ENCODE data around the gene HHAT.
A peak's percentile ranks its signal among the peaks of the same experiment; 100 is the strongest.

The HHAT gene

DNA sequence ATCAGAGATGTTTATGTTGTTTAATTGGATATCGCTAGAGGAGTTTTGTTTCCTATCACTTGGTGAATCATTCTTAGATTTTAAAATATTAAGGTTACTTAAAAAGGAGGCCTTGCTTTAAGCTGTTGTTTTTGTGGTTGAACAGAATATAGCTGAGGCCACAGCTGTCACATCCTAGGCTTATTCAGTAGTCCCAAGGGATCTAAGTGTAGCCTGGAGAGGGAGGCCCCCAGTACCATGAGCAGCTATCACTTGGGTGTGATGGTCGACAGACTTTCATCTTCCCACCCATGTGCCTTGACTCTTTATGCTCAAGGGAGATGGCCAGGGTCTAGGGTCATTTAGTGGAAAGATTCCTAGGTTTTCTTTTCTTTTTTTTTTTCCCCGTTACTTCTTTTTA lies 278.7 kb downstream of the HHAT start:
- H3K4me3 ChIP-seq (ENCODE audit: insufficient read length, low read depth): no peak overlapping the region
- no peak for DNase-seq (ENCODE audit: low read depth, low spot score)
- no peaks in the 10 kb centered on the region for H3K27me3 ChIP-seq (ENCODE audit: insufficient read depth, insufficient read length)
- no peak for TF ChIP-seq SUZ12 (IDR thresholded peaks at IDR 0.05; ENCODE audit: extremely low read depth, insufficient read depth, insufficient read length)
- no peak for TF ChIP-seq ZNF274 (IDR thresholded peaks at IDR 0.05; ENCODE audit: low read depth, low read length)
- TF ChIP-seq YY1 (IDR thresholded peaks at IDR 0.05; ENCODE audit: insufficient read depth, insufficient read length): no peak
- peaks cover 4% of the 10 kb centered on the region; the same call in 1 of the 2 replicates for H3K9me3 ChIP-seq (ENCODE audit: insufficient read depth, low read length)
- no peaks in the 10 kb centered on the region for H3K36me3 ChIP-seq (ENCODE audit: insufficient read depth, insufficient read length, low read length)
- H3K9ac ChIP-seq (ENCODE audit: insufficient read length, low read depth): no peak overlapping the region
- H3K4me1 ChIP-seq (ENCODE audit: insufficient read depth, insufficient read length): no peaks in the 10 kb centered on the region

GRCh38 chr1:210608767-210609166 lies 280.1 kb downstream of the HHAT start:
- TF ChIP-seq SUZ12 (IDR thresholded peaks at IDR 0.05; ENCODE audit: extremely low read depth, insufficient read depth, insufficient read length) (no peak), YY1 (IDR thresholded peaks at IDR 0.05; ENCODE audit: insufficient read depth, insufficient read length) (no peak), ZNF274 (IDR thresholded peaks at IDR 0.05; ENCODE audit: low read depth, low read length) (no peak)
- no peak for DNase-seq (ENCODE audit: low read depth, low spot score)
- H3K9ac ChIP-seq (ENCODE audit: insufficient read length, low read depth): no peak overlapping the region

DNA sequence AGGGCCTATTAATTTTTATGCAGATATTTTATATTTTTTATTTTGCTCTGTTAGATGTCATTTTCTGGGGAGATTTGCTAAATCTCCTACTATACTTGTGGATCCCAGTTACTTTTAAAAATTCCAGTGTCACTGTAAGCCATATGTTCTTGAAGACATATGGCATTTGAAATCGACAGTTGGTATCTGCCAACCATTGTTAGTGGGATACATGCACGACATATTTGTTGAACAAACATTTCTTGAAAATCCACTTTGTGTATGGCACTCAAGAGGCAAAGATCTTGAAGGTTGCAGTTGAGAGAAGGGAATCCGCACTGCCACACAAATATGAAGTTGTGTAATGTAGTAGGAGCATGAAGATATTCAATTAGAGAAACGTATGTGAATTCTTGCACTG lies 287.7 kb downstream of the HHAT start:
- Histone ChIP-seq H3K9me3 (ENCODE audit: insufficient read depth, low read length) (no peaks in the 10 kb centered on the region), H3K4me1 (ENCODE audit: insufficient read depth, insufficient read length) (no peaks in the 10 kb centered on the region), H3K36me3 (ENCODE audit: insufficient read depth, insufficient read length, low read length) (no peaks in the 10 kb centered on the region), H3K27me3 (ENCODE audit: insufficient read depth, insufficient read length) (no peaks in the 10 kb centered on the region), H3K9ac (ENCODE audit: insufficient read length, low read depth) (no peak overlapping the region), H3K4me3 (ENCODE audit: insufficient read length, low read depth) (no peak overlapping the region)
- no peak for DNase-seq (ENCODE audit: low read depth, low spot score)
- TF ChIP-seq SUZ12 (IDR thresholded peaks at IDR 0.05; ENCODE audit: extremely low read depth, insufficient read depth, insufficient read length) (no peak), ZNF274 (IDR thresholded peaks at IDR 0.05; ENCODE audit: low read depth, low read length) (no peak), YY1 (IDR thresholded peaks at IDR 0.05; ENCODE audit: insufficient read depth, insufficient read length) (no peak)

More at GRCh38 chr1:210608767-210609166, 280.1 kb downstream of the HHAT start:
- no peaks in the 10 kb centered on the region for H3K27me3 ChIP-seq (ENCODE audit: insufficient read depth, insufficient read length)
- peaks cover 4% of the 10 kb centered on the region; the same call in 1 of the 2 replicates for H3K9me3 ChIP-seq (ENCODE audit: insufficient read depth, low read length)
- no peaks in the 10 kb centered on the region for H3K36me3 ChIP-seq (ENCODE audit: insufficient read depth, insufficient read length, low read length)
- no peak overlapping the region for H3K4me3 ChIP-seq (ENCODE audit: insufficient read length, low read depth)
- no peaks in the 10 kb centered on the region for H3K4me1 ChIP-seq (ENCODE audit: insufficient read depth, insufficient read length)

GRCh38 chr1:210617293-210617692 lies 288.6 kb downstream of the HHAT start:
- Histone ChIP-seq H3K4me3 (ENCODE audit: insufficient read length, low read depth) (no peak overlapping the region), H3K4me1 (ENCODE audit: insufficient read depth, insufficient read length) (no peaks in the 10 kb centered on the region), H3K27me3 (ENCODE audit: insufficient read depth, insufficient read length) (no peaks in the 10 kb centered on the region), H3K9me3 (ENCODE audit: insufficient read depth, low read length) (no peaks in the 10 kb centered on the region), H3K36me3 (ENCODE audit: insufficient read depth, insufficient read length, low read length) (no peaks in the 10 kb centered on the region), H3K9ac (ENCODE audit: insufficient read length, low read depth) (no peak overlapping the region)
- DNase-seq (ENCODE audit: low read depth, low spot score): no peak
- TF ChIP-seq SUZ12 (IDR thresholded peaks at IDR 0.05; ENCODE audit: extremely low read depth, insufficient read depth, insufficient read length) (no peak), ZNF274 (IDR thresholded peaks at IDR 0.05; ENCODE audit: low read depth, low read length) (no peak), YY1 (IDR thresholded peaks at IDR 0.05; ENCODE audit: insufficient read depth, insufficient read length) (no peak)

- Histone ChIP-seq H3K4me1 (ENCODE audit: insufficient read depth, insufficient read length) (no peaks in the 10 kb centered on the region), H3K4me3 (ENCODE audit: insufficient read length, low read depth) (no peak overlapping the region), H3K9ac (ENCODE audit: insufficient read length, low read depth) (no peak overlapping the region), H3K9me3 (ENCODE audit: insufficient read depth, low read length) (no peaks in the 10 kb centered on the region), H3K36me3 (ENCODE audit: insufficient read depth, insufficient read length, low read length) (no peaks in the 10 kb centered on the region), H3K27me3 (ENCODE audit: insufficient read depth, insufficient read length) (no peaks in the 10 kb centered on the region)
- no peak for DNase-seq (ENCODE audit: low read depth, low spot score)
- TF ChIP-seq ZNF274 (IDR thresholded peaks at IDR 0.05; ENCODE audit: low read depth, low read length): no peak
Observed at GRCh38 chr1:210618369-210618768, 289.7 kb downstream of the HHAT start.

DNA sequence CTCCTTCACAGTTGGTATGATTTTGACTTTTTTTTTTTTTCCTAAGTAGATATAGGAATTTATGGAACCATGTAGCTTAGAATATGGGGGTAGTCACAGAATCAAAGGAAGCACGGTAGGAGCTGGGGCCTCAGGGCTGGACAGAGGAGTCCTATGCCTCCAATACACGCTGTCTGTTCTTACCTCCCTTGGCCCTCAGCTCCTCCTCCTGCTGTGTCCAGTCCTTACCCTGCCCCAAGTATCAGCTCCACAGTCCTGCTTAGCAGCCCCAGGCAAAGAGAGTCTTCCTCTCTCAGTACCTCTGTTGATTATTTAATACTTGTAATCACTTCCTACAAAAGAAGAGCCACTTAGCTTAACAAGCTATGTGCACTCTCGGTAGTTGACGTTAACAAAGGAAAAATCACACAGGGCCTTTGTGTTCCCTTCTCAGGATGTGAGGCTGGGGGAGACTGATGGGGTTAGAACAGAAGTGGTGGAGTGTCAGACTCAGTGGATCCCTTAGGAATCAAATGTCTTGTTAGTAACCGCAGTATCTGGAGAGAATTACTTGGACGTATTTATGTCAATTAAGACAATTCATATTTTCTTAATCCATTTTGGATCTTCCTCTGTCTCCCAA lies 292.3 kb downstream of the HHAT start:
- H3K9ac ChIP-seq (ENCODE audit: insufficient read length, low read depth): no peak overlapping the region
- DNase-seq (ENCODE audit: low read depth, low spot score): peak; percentile 11
- TF ChIP-seq SUZ12 (IDR thresholded peaks at IDR 0.05; ENCODE audit: extremely low read depth, insufficient read depth, insufficient read length) (no peak), YY1 (IDR thresholded peaks at IDR 0.05; ENCODE audit: insufficient read depth, insufficient read length) (no peak), ZNF274 (IDR thresholded peaks at IDR 0.05; ENCODE audit: low read depth, low read length) (no peak)
- no peak overlapping the region for H3K4me3 ChIP-seq (ENCODE audit: insufficient read length, low read depth)
- H3K36me3 ChIP-seq (ENCODE audit: insufficient read depth, insufficient read length, low read length): no peaks in the 10 kb centered on the region
- no peaks in the 10 kb centered on the region for H3K27me3 ChIP-seq (ENCODE audit: insufficient read depth, insufficient read length)
- no peaks in the 10 kb centered on the region for H3K4me1 ChIP-seq (ENCODE audit: insufficient read depth, insufficient read length)
- no peaks in the 10 kb centered on the region for H3K9me3 ChIP-seq (ENCODE audit: insufficient read depth, low read length)

DNA sequence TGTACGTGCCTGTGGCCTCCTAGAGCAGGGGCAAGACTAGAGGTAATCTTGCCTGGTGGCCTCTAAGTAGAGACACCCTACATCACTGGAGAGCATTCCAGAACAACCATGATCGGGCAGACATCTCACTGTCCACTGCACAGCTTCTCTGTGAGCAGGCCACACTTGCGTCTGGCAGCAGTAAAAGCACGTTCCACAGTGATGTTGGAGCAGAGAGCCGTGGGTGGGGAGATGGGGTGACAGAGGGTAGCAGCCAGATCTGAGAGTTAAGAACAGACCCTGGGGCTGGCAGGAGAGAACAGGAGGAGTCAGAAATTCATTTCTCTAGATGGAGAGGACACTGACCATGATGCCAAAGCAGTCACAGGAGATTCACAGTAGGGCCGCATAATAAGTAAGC lies 293.0 kb downstream of the HHAT start:
- Histone ChIP-seq H3K4me3 (ENCODE audit: insufficient read length, low read depth) (no peak overlapping the region), H3K36me3 (ENCODE audit: insufficient read depth, insufficient read length, low read length) (no peaks in the 10 kb centered on the region), H3K9ac (ENCODE audit: insufficient read length, low read depth) (no peak overlapping the region), H3K27me3 (ENCODE audit: insufficient read depth, insufficient read length) (no peaks in the 10 kb centered on the region), H3K4me1 (ENCODE audit: insufficient read depth, insufficient read length) (no peaks in the 10 kb centered on the region), H3K9me3 (ENCODE audit: insufficient read depth, low read length) (no peaks in the 10 kb centered on the region)
- no peak for DNase-seq (ENCODE audit: low read depth, low spot score)
- no peak for TF ChIP-seq SUZ12 (IDR thresholded peaks at IDR 0.05; ENCODE audit: extremely low read depth, insufficient read depth, insufficient read length)
- TF ChIP-seq ZNF274 (IDR thresholded peaks at IDR 0.05; ENCODE audit: low read depth, low read length): no peak
- no peak for TF ChIP-seq YY1 (IDR thresholded peaks at IDR 0.05; ENCODE audit: insufficient read depth, insufficient read length)
